Hepatocyte (in vitro differentiated cells): ENCODE measurements around the gene TPRKB. TPM values are rescaled to one million over a fixed set of nuclear protein-coding genes. Genes with fewer than 3 reads are reported as not detected.
"Not testable (repeated sequence)": the region's sequence is repeated elsewhere in the genome, so short reads cannot be mapped to it uniquely, and the experiment has no call there.

Experiments
- DNase-seq: peaks from one replicate; pipeline ENCODE4 v3.0.0-alpha.2; 2016; ENCODE audit warnings: low spot score
- H2AFZ ChIP-seq: fragments of 200-600 bp; sonication (generic); 2 replicates; pipeline ENCODE4 v1.6.0; 2016; ENCODE audit warnings: antibody characterized with exemption, mild to moderate bottlenecking
- H3K27ac ChIP-seq: fragments of 200-600 bp; sonication (generic); 2 replicates; pipeline ENCODE4 v1.5.1; 2016; ENCODE audit warnings: mild to moderate bottlenecking
- H3K27me3 ChIP-seq: fragments of 200-600 bp; sonication (generic); 2 replicates; pipeline ENCODE4 v1.6.1; 2016
- H3K36me3 ChIP-seq: fragments of 200-600 bp; sonication (generic); replicated peaks from 2 replicates; pipeline ENCODE4 v1.5.1; 2016; ENCODE audit warnings: low read depth; ENCODE audit not compliant: insufficient read depth
- H3K4me1 ChIP-seq: fragments of 200-600 bp; sonication (generic); 2 replicates; pipeline ENCODE4 v1.5.1; 2016; ENCODE audit warnings: mild to moderate bottlenecking, moderate library complexity; ENCODE audit not compliant: insufficient read depth
- H3K4me2 ChIP-seq: fragments of 200-600 bp; sonication (generic); 2 replicates; pipeline ENCODE4 v1.6.0; 2016
- H3K4me3 ChIP-seq: fragments of 200-600 bp; sonication (generic); 2 replicates; pipeline ENCODE4 v1.5.1; 2016; ENCODE audit warnings: mild to moderate bottlenecking
- H3K79me2 ChIP-seq: fragments of 200-600 bp; sonication (generic); 2 replicates; pipeline ENCODE4 v1.6.0; 2017; ENCODE audit warnings: mild to moderate bottlenecking
- H3K9me2 ChIP-seq: fragments of 200-600 bp; sonication (generic); replicated peaks from 2 replicates; pipeline ENCODE4 v1.6.0; 2017; ENCODE audit warnings: mild to moderate bottlenecking; ENCODE audit not compliant: insufficient read depth
- H3K9me3 ChIP-seq: fragments of 200-600 bp; sonication (generic); 2 replicates; pipeline ENCODE4 v1.5.1; 2016; ENCODE audit warnings: low read depth, mild to moderate bottlenecking
- H4K20me1 ChIP-seq: fragments of 200-600 bp; sonication (generic); 2 replicates; pipeline ENCODE4 v1.6.0; 2016; ENCODE audit warnings: mild to moderate bottlenecking; ENCODE audit not compliant: insufficient read depth, poor library complexity, severe bottlenecking
- EZH2 ChIP-seq: fragments of 200-600 bp; sonication (generic); IDR thresholded peaks from 2 replicates; pipeline ENCODE4 v1.6.1; 2016; ENCODE audit warnings: antibody characterized with exemption, mild to moderate bottlenecking, borderline replicate concordance
- EZH2phosphoT487 ChIP-seq: fragments of 200-600 bp; sonication (generic); IDR thresholded peaks from one replicate; pipeline ENCODE4 v1.6.1; 2018; ENCODE audit warnings: antibody characterized with exemption, mild to moderate bottlenecking, low read depth, moderate library complexity; ENCODE audit not compliant: unreplicated experiment, severe bottlenecking
- WGBS: methylation state at CpG from one replicate; pipeline ENCODE4 v1.1.6; 2016; ENCODE audit warnings: low lambda C conversion rate; ENCODE audit errors: missing lambda C conversion rate; 5-methylcytosine and 5-hydroxymethylcytosine counted together
- polyA plus RNA-seq: library from polyadenylated mRNA; unstranded; fragments of >200 nt; fragmentation: Nextera tagmentation; extraction: Ambion mirVana; gene quantifications from 2 replicates; pipeline ENCODE4 v1.2.1, GENCODE V29; 2016
- total RNA-seq: library from RNA; depleted of rRNA; stranded (reverse); fragments of >200 nt; gene quantifications from 2 replicates; pipeline ENCODE4 v1.2.3, GENCODE V29; 2014
- TF ChIP-seq, protein P1 (sequence below): fragments of 200-600 bp; sonication (generic); IDR thresholded peaks from 2 replicates; pipeline ENCODE4 v1.5.1; 2016; ENCODE audit warnings: antibody characterized with exemption, mild to moderate bottlenecking; ENCODE audit not compliant: poor library complexity

Gene TPRKB
- total and polyA plus RNA-seq, 2 experiments from 2014 or later: 37.2 to 68.2 TPM

GRCh38 chr2:73718851-73719621 is 18.1 kb downstream of the TPRKB start:
- H3K27me3 ChIP-seq: no peaks in the 10 kb centered on the region
- no peak overlapping the region for H3K4me2 ChIP-seq
- no peaks in the 10 kb centered on the region for H3K4me1 ChIP-seq
- no peak for DNase-seq
- no peak overlapping the region for H3K27ac ChIP-seq
- WGBS: 86% methylated on average over 11 of the region's 11 CpGs
- TF ChIP-seq EZH2 (no peak), EZH2phosphoT487 (no peak)
- TF ChIP-seq, protein P1, sequence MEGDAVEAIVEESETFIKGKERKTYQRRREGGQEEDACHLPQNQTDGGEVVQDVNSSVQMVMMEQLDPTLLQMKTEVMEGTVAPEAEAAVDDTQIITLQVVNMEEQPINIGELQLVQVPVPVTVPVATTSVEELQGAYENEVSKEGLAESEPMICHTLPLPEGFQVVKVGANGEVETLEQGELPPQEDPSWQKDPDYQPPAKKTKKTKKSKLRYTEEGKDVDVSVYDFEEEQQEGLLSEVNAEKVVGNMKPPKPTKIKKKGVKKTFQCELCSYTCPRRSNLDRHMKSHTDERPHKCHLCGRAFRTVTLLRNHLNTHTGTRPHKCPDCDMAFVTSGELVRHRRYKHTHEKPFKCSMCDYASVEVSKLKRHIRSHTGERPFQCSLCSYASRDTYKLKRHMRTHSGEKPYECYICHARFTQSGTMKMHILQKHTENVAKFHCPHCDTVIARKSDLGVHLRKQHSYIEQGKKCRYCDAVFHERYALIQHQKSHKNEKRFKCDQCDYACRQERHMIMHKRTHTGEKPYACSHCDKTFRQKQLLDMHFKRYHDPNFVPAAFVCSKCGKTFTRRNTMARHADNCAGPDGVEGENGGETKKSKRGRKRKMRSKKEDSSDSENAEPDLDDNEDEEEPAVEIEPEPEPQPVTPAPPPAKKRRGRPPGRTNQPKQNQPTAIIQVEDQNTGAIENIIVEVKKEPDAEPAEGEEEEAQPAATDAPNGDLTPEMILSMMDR: no peak
- H3K4me3 ChIP-seq: no peak overlapping the region
- H2AFZ ChIP-seq: no peak overlapping the region
- no peaks in the 10 kb centered on the region for H4K20me1 ChIP-seq
- no peaks in the 10 kb centered on the region for H3K9me3 ChIP-seq
- H3K9me2 ChIP-seq: no peaks in the 10 kb centered on the region
- H3K79me2 ChIP-seq: no peaks in the 10 kb centered on the region
- no peaks in the 10 kb centered on the region for H3K36me3 ChIP-seq

- no peaks in the 10 kb centered on the region for H3K9me2 ChIP-seq
These were observed 18.7 kb downstream of the TPRKB start for GRCh38 chr2:73718421-73718820.

GRCh38 chr2:73717695-73718094 is 19.4 kb downstream of the TPRKB start:
- H3K27ac ChIP-seq, H3K36me3 ChIP-seq, H3K79me2 ChIP-seq, DNase-seq, H3K9me2 ChIP-seq, H4K20me1 ChIP-seq, H3K27me3 ChIP-seq, H3K4me2 ChIP-seq, H2AFZ ChIP-seq, H3K4me3 ChIP-seq, H3K9me3 ChIP-seq, H3K4me1 ChIP-seq: not testable (repeated sequence)
- whole genome bisulfite sequencing: 88% methylated on average over 4 of the region's 4 CpGs

More at GRCh38 chr2:73718421-73718820, 18.7 kb downstream of the TPRKB start:
- H3K4me3 ChIP-seq: no peak overlapping the region
- DNase-seq: no peak
- H3K9me3 ChIP-seq: no peaks in the 10 kb centered on the region
- no peak overlapping the region for H3K27ac ChIP-seq
- H3K79me2 ChIP-seq: no peaks in the 10 kb centered on the region
- 85% methylated on average over 6 of the region's 6 CpGs for WGBS
- H3K4me2 ChIP-seq: no peak overlapping the region
- no peak overlapping the region for H2AFZ ChIP-seq
- TF ChIP-seq EZH2: no peak
- no peak for TF ChIP-seq EZH2phosphoT487
- TF ChIP-seq, protein P1: no peak
- H4K20me1 ChIP-seq: no peaks in the 10 kb centered on the region
- H3K4me1 ChIP-seq: no peaks in the 10 kb centered on the region
- no peaks in the 10 kb centered on the region for H3K36me3 ChIP-seq
- H3K27me3 ChIP-seq: no peaks in the 10 kb centered on the region

DNA sequence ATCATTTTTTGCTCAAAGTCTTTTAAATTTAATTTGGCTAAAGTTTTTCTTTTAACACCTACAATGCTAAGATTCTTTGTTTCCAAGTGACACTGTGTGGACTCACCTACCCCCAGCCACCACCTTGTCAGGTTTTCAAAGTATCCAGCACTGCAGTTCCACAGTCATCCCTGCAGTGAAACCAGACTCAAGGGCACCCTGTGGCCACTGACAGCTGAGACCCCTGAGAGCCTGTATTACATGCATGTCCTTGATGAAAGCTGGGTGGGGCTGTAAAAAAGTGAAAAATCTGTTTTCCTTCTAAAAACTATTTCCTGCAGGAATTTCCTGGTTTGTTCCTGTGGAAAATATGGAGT is 19.9 kb downstream of the TPRKB start:
- no peak for DNase-seq
- no peaks in the 10 kb centered on the region for H3K79me2 ChIP-seq
- H2AFZ ChIP-seq: no peak overlapping the region
- H3K9me2 ChIP-seq: no peaks in the 10 kb centered on the region
- H3K9me3 ChIP-seq: no peaks in the 10 kb centered on the region
- H3K4me2 ChIP-seq: no peak overlapping the region
- no peak overlapping the region for H3K4me3 ChIP-seq
- TF ChIP-seq EZH2phosphoT487 (no peak), EZH2 (no peak)
- TF ChIP-seq, protein P1: no peak
- H3K36me3 ChIP-seq: no peaks in the 10 kb centered on the region
- H4K20me1 ChIP-seq: no peaks in the 10 kb centered on the region
- no peaks in the 10 kb centered on the region for H3K4me1 ChIP-seq
- no peak overlapping the region for H3K27ac ChIP-seq
- H3K27me3 ChIP-seq: no peaks in the 10 kb centered on the region
